Medulla oblongata (tissue), 1 donor: ENCODE data around the gene STK32C.
"Not testable (repeated sequence)": the region's sequence is repeated elsewhere in the genome, so short reads cannot be mapped to it uniquely, and the experiment has no call there.

Experiments
- DNase-seq: peaks from one replicate; pipeline ENCODE4 v3.0.0-alpha.2; 2015; ENCODE audit errors: extremely low spot score

The STK32C gene

GRCh38 chr10:132169766-132170560, 137.8 kb downstream of the STK32C start:
- DNase-seq, result no peak

DNA sequence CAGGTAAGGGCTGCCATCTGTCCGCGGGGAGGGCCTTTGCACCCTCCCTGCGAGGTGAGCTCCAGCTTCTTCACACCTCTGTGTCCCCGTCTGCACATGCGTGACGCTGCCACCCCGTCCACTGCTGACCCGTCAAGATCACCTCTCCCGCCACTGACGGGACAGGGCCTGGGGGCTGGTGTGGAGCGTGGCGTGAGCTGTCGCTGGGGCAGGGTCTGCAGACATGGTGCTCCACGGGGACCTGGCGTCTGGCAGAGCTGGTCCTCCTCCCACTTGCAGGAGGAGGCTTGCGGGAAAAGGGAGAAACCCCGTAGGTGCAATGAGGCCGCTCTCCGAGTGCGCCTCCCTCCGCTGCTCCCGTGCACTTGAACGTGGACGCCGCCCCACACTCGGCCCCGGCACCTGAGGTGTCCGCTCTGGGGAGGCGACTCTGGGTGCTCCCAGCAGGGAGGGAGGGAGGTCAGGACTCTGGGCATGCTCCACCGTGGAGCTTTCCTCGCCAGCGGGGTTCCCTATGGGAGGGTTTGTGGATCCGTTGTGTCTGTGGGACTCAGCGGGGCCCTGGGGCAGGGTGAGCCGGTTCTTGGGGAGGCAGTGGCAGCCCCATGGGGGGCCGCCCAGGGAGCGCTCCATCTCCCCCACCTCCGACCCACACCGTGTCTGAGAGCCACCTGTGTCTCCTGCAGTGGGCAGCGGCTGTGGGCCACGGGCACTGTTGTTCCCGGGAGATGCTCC, 138.6 kb downstream of the STK32C start:
- no peak for DNase-seq

- DNase-seq, result no peak
Measured at GRCh38 chr10:132168571-132169030, 139.1 kb downstream of the STK32C start.

DNA sequence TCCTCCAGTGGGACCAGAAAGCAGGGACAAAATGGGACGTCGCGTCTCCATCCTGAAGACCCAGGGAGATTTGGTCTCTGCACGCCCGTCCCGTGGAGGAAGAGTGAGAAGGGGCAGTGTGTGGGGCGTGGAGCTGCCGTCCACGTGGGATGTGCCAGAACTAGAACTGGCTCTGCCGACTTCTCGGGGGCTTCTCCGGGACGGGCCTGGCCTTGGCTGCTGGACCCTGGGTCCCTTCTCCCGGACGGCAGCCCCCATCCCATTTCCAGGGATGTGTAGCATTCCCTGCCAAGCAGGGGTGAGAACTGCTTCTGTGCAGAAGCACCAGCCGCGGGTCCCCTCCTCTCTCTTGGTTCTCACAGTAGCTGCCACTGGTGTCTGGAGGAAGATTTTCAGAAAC, 139.8 kb downstream of the STK32C start:
- no peak for DNase-seq

DNA sequence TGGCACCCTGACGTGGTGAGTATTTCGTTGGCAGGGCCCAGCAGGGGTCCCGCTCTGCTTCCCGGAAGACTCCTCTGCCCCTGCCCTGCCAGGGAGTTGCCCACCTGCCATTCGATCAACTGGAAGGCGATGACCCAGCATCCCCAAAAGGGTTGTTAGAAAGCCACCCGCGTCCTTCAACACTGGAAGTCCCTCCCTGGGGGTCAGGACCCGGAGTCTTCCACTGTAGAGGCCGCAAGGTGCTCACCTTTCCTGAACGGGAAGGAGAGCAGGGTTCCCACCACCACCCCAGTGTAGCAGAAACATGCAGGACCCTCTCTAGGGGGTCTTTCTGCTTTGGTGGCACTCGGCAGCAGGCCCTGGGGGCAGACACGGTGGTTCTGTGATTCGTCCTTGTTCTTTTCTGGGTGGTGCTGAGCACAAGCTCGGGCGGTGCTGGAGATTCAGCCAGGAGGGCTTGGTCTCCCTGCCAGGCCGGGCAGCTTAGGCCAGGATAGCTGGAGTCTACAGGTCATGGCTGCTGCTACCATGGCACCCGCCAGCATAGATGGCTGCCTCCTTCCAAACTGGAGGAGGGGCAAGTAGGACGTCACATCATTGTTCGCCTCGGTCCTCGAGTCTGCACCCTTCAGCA, 140.6 kb downstream of the STK32C start:
- DNase-seq, result no peak

DNA sequence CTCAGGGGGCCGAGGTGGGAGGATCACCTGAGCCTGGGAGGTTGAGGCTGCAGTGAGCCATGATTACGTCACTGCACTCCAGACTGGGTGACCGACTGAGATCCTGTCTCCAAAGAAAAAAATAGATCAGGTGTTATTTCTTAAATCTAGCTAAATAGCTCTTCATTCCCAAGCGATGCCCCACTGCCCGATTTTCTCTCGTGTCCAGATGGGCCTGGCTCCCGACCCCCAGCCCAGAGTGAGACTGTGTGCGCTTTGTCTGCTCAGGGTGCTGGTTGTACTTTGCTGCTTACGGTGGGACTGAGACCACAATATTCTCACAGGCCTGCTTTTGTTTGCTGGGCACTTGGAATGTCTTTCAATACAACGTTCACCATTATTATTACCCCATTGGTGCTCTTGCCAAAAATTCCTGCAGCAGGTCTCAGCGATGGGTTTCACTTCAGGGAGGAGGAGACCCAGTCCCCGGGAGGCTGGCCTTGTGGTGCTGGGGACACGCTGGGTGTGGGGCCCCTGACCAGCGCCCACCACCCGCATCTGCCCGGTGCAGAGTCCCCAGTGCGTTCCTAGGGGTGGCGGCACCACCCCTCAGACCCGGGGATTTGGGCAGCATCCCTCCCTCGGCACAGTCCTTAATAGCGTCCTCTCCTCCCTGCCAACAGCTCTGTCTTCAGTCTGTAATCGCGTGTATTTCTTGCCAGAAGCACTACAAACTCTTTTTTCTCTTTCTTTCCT, 141.4 kb downstream of the STK32C start:
- no peak for DNase-seq

DNA sequence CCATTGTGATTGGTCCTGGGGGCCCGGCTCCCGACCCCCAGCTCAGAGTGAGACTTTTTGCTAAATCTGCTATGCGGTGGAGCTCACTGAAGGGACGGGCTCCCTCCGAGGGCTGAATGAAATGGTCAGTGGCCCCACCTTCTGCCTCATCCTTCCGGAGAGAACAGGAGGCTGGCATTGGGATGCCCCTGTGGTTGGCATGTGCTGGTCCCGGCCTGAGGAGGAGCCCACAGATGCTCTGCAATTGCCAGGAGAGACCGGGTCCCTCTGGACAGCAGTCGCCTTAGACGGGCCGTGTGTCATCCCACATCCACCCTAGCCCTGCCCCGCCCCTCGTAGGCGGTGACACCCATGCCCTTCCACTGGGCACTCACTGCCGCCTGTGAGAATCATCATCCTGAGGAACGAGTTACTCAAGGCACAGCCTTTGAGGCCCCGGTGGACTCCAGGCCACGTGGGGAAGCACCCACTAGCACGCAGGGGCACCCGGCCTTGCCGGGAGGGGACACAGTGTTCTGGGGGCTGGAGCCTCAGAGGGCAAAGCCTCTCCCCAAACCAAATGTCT, 142.3 kb downstream of the STK32C start:
- no peak for DNase-seq

GRCh38 chr10:132164761-132165278, 142.9 kb downstream of the STK32C start:
- DNase-seq, result no peak

DNA sequence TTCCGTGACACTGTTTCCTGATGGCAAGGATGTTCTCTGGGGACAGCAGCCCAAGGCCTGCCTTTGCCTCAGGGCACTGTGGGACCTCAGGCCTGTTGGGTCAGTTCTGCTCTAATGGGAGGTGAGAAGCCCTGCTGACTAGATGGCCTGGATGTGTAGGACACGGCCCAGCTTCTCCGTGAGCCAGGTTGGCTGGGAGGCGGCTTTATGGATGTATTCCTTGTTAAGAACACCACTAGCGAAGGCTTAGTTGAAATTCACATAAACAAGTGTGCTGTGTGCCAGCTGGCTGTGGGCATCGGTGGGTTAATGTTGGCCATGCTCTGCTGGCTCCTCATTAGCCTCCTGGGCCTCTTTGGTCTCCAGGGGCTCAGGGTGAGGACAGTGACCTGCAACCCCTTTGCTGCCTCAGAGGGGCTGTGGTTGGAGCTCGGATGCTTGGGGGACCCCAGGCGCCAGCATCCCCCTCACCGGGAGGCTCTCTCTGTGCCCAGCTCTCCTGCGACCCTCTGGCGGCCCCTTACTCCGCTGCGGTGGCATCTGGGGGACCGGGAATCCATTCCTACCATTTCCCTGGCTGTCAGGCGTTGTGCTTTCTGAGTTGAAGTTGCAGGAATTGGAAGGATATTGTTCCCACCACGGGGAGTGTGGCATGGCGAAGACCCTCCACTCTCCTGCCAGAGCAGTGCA, 143.8 kb downstream of the STK32C start:
- no peak for DNase-seq

- no peak for DNase-seq
Measured at GRCh38 chr10:132163278-132163765, 144.4 kb downstream of the STK32C start.

- no peak for DNase-seq
Measured at GRCh38 chr10:132162590-132163277, 145.0 kb downstream of the STK32C start.

- DNase-seq, result no peak
Measured at GRCh38 chr10:132162021-132162531, 145.7 kb downstream of the STK32C start.

DNA sequence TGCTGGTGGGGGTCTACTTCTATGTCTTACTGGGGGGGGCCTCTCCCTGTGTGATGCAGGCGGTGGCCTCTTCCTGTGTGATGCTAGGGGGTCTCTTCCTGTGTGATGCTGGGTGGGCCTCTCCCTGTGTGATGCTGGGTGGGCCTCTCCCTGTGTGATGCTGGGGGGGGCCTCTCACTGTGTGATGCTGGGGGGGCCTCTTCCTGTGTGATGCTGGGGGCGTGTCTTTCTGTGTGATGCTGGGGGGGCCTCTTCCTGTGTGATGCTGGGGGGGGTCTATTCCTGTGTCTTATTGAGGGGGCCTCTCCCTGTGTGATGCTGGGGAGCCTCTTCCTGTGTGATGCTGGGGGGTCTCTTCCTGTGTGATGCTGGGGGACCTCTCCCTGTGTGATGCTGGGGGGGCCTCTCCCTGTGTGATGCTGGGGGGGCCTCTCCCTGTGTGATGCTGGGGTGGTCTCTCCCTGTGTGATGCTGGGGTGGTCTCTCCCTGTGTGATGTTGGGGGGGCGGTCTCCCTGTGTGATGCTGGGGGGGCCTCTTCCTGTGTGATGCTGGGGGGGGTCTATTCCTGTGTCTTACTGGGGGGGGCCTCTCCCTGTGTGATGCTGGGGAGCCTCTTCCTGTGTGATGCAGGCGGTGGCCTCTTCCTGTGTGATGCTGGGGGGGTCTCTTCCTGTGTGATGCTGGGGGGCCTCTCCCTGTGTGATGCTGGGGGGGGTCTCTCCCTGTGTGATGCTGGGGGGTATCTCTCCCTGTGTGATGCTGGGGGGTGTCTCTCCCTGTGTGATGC, 146.7 kb downstream of the STK32C start:
- DNase-seq, result not testable (repeated sequence)

DNA sequence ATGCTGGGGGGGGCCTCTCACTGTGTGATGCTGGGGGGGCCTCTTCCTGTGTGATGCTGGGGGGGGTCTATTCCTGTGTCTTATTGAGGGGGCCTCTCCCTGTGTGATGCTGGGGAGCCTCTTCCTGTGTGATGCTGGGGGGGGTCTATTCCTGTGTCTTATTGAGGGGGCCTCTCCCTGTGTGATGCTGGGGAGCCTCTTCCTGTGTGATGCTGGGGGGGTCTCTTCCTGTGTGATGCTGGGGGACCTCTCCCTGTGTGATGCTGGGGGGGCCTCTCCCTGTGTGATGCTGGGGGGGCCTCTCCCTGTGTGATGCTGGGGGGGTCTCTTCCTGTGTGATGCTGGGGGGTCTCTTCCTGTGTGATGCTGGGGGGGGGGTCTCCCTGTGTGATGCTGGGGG, 147.5 kb downstream of the STK32C start:
- DNase-seq, result not testable (repeated sequence)

GRCh38 chr10:132159302-132160230, 148.2 kb downstream of the STK32C start:
- DNase-seq, result not testable (repeated sequence)

DNA sequence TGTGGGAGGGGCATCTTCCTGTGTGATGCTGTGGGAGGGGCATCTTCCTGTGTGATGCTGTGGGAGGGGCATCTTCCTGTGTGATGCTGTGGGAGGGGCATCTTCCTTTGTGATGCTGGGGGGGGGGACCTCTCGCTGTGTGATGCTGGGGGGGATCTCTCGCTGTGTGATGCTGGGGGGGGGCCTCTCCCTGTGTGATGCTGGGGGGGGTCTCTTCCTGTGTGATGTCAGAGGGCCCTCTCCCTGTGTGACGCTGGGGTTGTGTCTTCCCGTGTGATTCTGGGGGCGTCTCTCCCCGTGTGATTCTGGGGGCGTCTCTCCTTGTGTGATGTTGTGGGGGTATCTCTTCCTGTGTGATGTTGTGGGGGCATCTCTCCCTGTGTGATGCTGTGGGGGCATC, 148.9 kb downstream of the STK32C start:
- DNase-seq, result no peak

- DNase-seq, result no peak
Measured at GRCh38 chr10:132158122-132158741, 149.5 kb downstream of the STK32C start.
